HG03095 (cell line): Measurements from ENCODE around the gene TEDC1.
A peak's percentile ranks its signal among the peaks of the same experiment; 100 is the strongest.

Experiments used
- ATAC-seq: cut with Tn5 transposase; IDR thresholded peaks from one replicate; pipeline ENCODE4 v1.9.1; 2021; ENCODE audit warnings: moderate library complexity; ENCODE audit not compliant: unreplicated experiment

TEDC1 gene

DNA sequence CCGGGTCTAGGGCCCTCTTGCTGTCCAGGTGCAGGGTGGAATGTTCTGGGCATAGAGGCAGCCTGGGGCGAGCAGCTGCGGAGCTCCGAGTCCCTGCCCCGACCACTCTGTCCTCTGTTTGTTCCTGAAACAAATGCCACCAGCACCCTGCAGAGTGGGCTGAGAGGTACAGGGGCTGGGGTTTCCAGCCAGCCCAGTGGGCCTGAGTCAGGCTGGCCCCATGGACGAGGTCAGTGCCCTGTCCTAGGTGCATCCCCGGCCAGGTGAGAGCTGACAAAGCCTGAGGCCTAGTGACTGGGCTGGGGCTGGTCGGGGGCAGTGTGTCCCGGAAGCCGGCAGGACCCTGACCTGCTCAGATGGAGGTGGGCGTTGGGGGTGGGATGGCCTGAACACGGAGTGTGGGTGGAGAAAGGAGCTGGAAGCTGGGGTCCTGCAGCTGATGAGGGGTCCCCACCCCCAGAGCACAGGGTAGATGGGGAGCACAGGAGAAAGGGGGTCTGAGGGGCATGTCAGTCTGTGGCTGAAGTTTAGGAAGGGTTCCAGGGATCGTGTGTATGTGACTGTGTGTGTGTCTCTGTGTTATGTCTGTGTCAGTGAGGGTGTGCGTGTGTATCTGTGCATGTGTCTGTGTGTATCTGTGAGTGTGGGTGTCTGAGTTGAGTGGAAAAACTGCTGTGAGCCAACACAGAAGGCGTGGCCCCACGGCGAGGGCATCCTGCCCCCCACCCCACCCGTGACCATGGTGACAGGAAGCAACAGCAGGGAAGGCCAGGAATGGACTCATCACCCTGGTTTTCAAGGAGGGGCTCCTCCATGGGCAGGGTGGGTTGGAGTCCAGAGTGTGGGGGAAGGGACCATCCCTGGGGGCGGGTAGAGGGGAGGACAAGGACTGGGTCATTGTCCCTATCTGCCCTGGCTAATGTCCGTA, 6.7 kb upstream of the TEDC1 start:
- no peak for ATAC-seq

- no peak for ATAC-seq
Observed at GRCh38 chr14:105484997-105485393, 6.1 kb upstream of the TEDC1 start.

DNA sequence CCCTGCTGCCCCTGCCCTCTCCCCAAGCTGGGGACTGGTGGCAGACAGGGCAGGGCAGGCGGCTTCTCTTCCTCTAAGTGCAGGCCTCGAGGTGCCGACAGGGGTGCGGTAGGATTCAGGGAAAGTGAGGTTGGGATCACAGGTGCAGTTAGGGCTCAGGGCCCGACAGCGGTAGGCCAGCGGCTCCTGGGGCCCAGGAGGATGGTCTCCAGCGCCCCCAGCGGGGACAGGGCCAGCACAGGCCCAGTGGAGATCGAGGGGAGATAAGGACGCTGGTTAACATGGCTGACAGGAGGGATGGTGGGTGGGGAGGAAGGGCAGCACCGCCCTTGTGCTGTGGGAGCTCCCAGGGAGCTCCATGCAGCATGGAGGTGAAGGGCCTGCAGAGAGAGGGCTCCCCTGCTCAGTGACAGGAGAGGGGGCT, 5.3 kb upstream of the TEDC1 start:
- ATAC-seq: no peak

- no peak for ATAC-seq
Observed at GRCh38 chr14:105486163-105486973, 4.7 kb upstream of the TEDC1 start, which contains the start of gene CRIP1. CRIP1 (plus strand) TSS chr14:105486886; CDS start chr14:105487260, 374 bp downstream.

GRCh38 chr14:105486974-105487448, 4.0 kb upstream of the TEDC1 start:
- ATAC-seq: no peak

- ATAC-seq: no peak
Observed at GRCh38 chr14:105487449-105487985, 3.5 kb upstream of the TEDC1 start.

DNA sequence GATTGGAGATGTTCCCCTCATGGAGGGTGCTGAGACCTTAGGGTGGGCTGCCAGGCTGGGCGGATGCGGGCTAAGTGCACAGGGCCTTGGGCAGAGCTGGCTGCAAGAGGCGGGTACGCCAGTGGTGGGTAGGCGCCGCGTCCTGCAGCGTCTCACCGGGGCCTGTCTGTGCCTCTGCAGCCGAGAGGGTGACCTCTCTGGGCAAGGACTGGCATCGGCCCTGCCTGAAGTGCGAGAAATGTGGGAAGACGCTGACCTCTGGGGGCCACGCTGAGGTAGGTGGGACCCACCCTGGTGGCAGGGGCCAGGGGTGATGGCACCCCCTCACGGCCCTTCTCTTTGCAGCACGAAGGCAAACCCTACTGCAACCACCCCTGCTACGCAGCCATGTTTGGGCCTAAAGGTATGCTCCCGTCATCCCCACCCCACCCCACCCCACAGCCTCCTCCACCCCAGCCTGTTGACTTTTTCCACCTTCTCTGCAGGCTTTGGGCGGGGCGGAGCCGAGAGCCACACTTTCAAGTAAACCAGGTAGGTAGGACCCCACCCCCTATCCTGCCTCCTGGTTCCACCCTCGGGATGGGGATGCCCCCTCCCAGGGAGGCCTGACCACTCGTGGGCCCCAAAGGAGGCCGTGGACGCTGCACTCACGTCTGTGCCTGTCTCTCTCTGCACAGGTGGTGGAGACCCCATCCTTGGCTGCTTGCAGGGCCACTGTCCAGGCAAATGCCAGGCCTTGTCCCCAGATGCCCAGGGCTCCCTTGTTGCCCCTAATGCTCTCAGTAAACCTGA, 2.9 kb upstream of the TEDC1 start:
- no peak for ATAC-seq

GRCh38 chr14:105488781-105489541, 2.1 kb upstream of the TEDC1 start:
- ATAC-seq: no peak

- ATAC-seq: no peak
Observed at GRCh38 chr14:105489542-105490266, 1.3 kb upstream of the TEDC1 start.

DNA sequence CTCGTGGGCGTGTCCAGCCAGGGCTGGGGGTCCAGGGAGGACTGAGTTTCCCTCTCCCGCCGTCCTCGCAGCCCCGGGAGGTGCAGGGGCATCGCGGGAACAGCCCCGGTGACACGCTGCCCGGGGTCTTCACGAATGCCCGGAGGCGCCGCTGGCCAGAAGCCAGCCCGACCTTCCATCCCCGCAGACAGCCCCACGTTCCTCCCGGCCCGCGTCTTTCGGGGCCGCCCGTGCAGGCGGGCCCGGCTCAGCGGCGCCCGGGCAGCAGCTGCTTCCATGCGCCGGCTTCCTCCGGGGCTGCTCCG, 827 bp upstream of the TEDC1 start:
- ATAC-seq: peak; percentile 0

GRCh38 chr14:105491366-105491973, 424 bp downstream of the TEDC1 start:
- no peak for ATAC-seq

GRCh38 chr14:105492031-105492970, 1.3 kb downstream of the TEDC1 start:
- ATAC-seq: no peak

DNA sequence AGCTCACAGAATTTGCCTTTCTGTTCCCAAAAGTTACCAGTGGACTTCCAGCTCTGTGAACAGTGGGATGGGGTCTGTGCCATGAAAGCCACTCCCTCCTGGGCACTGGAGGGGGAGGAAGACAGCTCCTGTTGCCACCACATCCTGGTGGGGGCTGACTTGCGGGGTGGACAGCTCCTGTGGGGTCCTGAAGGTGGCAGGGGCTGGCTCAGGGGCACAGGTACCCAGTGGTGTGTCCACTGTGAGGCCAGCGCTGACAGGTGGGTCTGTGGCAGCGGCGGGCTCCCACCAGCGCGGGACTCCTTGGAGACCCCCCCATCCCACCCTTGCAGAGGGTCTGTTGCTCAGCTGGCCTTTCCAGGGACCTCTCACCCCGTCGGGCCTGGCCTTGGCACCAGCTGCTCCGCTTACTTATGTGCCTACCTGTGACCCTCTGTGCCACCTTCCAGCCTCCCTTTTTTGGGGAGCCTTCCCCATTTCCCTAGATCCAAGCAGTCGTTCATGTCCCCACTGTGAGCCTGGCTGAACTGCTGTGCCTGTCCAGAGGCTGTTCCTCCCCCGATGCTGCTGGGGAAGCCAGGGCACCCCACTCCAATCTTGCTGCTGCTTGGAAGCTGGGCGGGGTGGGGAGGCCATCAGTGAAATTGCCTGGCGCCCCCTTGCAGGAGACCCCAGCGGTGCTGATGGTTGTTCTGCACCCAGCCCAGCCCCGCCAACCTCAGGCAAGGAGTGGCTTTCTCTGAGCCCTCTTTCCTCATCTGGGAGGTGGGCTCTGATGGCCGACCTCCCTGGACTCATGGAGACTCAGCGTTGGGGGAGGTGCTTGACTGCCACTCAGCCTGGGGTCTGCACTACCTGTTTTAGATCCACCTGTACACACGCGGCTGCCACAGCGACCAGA, 2.2 kb downstream of the TEDC1 start:
- no peak for ATAC-seq

GRCh38 chr14:105493921-105494605, 3.0 kb downstream of the TEDC1 start:
- ATAC-seq: no peak

DNA sequence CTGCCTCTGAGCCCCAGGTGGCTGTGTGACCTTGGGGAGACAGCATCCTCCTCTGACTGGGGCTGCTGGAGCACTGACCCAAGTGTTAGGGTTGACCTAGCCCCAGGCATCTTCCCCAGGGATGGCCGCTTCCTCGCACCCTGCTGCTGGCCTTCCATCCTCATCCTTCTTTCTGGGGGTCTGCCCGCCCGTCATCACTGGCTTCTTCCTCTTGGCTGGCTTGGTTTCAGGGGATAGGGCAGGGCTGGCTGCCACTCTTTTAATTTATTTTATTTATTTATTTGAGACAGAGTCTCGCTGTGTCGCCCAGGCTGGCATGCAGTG, 3.5 kb downstream of the TEDC1 start:
- no peak for ATAC-seq
